Large intestine (tissue), 3 donors: ENCODE measurements around the gene EBPL. TPM values are rescaled to one million over a fixed set of nuclear protein-coding genes. Genes with fewer than 3 reads are reported as not detected.

ENCODE experiments used
- DNase-seq, 2 donors: peaks; one replicate each; pipeline versions ENCODE4 v3.0.0 to v3.0.0-alpha.2; 2013
- H3K27ac ChIP-seq: one replicate; pipeline ENCODE4 v1.5.1; 2013; ENCODE audit warnings: low read length
- H3K27me3 ChIP-seq: 2 replicates; pipeline ENCODE4 v1.6.1; 2013; ENCODE audit warnings: low read length; ENCODE audit not compliant: control insufficient read depth, insufficient read depth
- H3K36me3 ChIP-seq: 2 replicates; pipeline ENCODE4 v1.6.1; 2013; ENCODE audit warnings: low read length; ENCODE audit not compliant: control insufficient read depth, insufficient read depth
- H3K4me1 ChIP-seq: one replicate; pipeline ENCODE4 v1.6.1; 2013; ENCODE audit warnings: low read length; ENCODE audit not compliant: control insufficient read depth, insufficient read depth
- H3K4me3 ChIP-seq: one replicate; pipeline ENCODE4 v1.5.1; 2013; ENCODE audit warnings: low read length
- H3K9me3 ChIP-seq: one replicate; pipeline ENCODE4 v1.6.1; 2013; ENCODE audit warnings: mild to moderate bottlenecking, low read depth, low read length, moderate library complexity; ENCODE audit not compliant: control insufficient read depth
- WGBS: methylation state at CpG from one replicate; pipeline ENCODE4 v1.1.5; 2013; ENCODE audit warnings: low lambda C conversion rate; ENCODE audit not compliant: insufficient coverage; 5-methylcytosine and 5-hydroxymethylcytosine counted together
- polyA plus RNA-seq: library from polyadenylated mRNA; unstranded; fragments of 120-200 nt; gene quantifications from one replicate; pipeline ENCODE4 v1.2.1, GENCODE V29; 2013

EBPL gene
- polyA plus RNA-seq, 1 donor: 43.1 TPM

DNA sequence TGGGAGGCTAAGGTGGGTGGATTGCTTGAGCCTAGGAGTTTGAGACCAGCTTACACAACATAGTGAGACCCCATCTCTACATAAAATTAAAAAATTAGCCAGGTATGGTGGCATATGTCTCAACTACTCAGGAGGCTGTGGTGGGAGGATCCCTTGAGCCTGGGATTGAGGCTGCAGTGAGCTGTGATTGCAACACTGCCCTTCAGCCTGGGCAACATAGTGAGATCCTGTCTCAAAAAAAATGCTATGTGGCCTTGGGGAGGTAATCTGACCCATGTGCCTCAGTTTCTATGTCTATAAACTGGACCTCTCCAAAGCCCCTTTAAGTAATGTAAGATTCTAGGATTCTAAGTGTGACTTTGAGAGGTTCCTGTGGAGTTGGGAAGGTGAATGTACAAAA is 37.8 kb downstream of the EBPL start:
- H3K4me3 ChIP-seq: no peak overlapping the region

DNA sequence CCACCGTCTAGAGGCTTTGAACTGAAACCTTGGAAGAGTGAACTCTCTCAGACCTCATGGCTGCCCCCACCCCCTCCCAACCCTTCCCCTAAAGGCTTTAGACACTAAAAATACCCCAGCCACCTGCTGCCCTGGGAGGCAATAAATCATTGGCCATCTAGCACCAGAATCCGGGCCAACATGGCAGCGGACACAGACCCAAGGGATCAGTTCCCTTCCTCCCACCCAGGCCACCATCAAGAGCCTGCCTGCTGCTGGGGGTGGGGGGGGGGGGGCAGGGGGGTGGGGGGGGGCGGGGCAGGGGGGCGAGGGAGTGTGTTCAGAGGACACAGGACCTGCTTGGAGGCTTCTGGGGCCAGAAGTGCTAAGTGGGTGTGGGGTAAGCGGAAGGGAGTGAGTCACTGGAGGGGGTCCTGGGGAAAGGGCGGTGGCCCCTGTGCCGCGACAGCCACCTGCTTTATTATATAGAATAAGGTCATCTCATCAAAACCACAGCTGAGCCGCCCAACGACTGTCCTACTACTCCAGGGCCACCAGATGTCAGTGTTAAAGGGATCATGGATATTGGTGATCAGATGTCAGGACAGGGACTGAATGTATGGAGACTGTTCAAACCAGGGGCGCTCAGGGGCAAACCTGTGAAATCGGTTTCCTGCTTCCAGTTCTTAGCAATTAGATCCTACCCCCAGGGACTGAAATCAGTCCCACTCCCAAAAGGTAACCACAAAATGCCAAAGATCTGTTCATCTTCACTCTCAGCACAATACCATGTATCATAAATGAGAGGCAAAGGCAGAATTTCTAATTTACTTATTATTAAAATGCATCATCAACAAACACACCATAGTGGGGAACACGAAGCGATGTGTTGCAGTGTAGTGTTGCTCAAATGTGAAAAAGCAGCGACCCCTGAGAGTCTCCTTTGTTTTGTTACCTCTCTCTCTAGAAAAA is 38.7 kb downstream of the EBPL start:
- Histone ChIP-seq H3K4me3 (no peak overlapping the region), H3K27ac (no peak overlapping the region), H3K4me1 (no peaks in the 10 kb centered on the region), H3K36me3 (no peaks in the 10 kb centered on the region), H3K9me3 (no peaks in the 10 kb centered on the region), H3K27me3 (no peaks in the 10 kb centered on the region)
- WGBS: 100% methylated on average over 1 of the region's 16 CpGs
- peak in 1 of 2 donors; percentile 43 for DNase-seq

More for the DNA sequence above, 37.8 kb downstream of the EBPL start:
- Histone ChIP-seq H3K27ac (no peak overlapping the region), H3K9me3 (no peaks in the 10 kb centered on the region), H3K4me1 (no peaks in the 10 kb centered on the region), H3K36me3 (no peaks in the 10 kb centered on the region), H3K27me3 (no peaks in the 10 kb centered on the region)
- DNase-seq: no peak

GRCh38 chr13:49651570-49652354 is 39.5 kb downstream of the EBPL start:
- H3K4me1 ChIP-seq: no peaks in the 10 kb centered on the region
- WGBS: no CpG with 5 or more reads among the region's 17 CpGs
- H3K9me3 ChIP-seq: no peaks in the 10 kb centered on the region
- H3K27ac ChIP-seq: no peak overlapping the region
- DNase-seq: no peak
- no peak overlapping the region for H3K4me3 ChIP-seq
- H3K36me3 ChIP-seq: no peaks in the 10 kb centered on the region
- H3K27me3 ChIP-seq: no peaks in the 10 kb centered on the region

GRCh38 chr13:49649963-49650312 is 41.3 kb downstream of the EBPL start:
- DNase-seq: no peak
- Histone ChIP-seq H3K4me3 (no peak overlapping the region), H3K27ac (no peak overlapping the region), H3K27me3 (no peaks in the 10 kb centered on the region), H3K4me1 (no peaks in the 10 kb centered on the region), H3K36me3 (no peaks in the 10 kb centered on the region), H3K9me3 (no peaks in the 10 kb centered on the region)
- WGBS: no CpG with 5 or more reads among the region's 2 CpGs

GRCh38 chr13:49649244-49649962 is 41.9 kb downstream of the EBPL start:
- Histone ChIP-seq H3K4me1 (no peaks in the 10 kb centered on the region), H3K27me3 (no peaks in the 10 kb centered on the region), H3K4me3 (no peak overlapping the region), H3K27ac (no peak overlapping the region), H3K36me3 (no peaks in the 10 kb centered on the region), H3K9me3 (no peaks in the 10 kb centered on the region)
- 82% methylated on average over 2 of the region's 5 CpGs for WGBS
- DNase-seq: no peak

DNA sequence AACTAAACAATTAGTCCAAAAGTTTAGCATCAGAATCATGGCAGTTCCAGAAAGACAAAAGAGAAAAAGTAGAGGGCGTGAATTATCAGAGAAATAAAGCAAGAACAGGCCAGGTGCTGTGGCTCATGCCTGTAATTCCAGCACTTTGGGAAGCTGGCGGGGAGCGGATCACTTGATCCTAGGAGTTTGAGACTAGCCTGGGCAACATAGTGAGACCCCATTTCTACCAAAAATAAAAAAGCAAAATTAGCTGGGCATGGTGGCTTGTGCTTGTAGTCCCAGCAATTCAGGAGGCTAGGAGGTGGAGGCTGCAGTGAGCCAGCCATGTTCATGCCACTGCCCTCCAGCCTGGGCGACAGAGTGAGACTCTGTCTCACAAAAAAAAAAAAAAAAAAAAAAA is 44.6 kb downstream of the EBPL start:
- no peak for DNase-seq
- no peaks in the 10 kb centered on the region for H3K36me3 ChIP-seq

GRCh38 chr13:49645451-49645850 is 45.8 kb downstream of the EBPL start:
- Histone ChIP-seq H3K4me1 (no peaks in the 10 kb centered on the region), H3K36me3 (no peaks in the 10 kb centered on the region), H3K27ac (no peak overlapping the region), H3K27me3 (no peaks in the 10 kb centered on the region), H3K9me3 (no peaks in the 10 kb centered on the region), H3K4me3 (no peak overlapping the region)
- no peak for DNase-seq
- 97% methylated on average over 5 of the region's 13 CpGs for WGBS

More for the DNA sequence above, 44.6 kb downstream of the EBPL start:
- H3K27ac ChIP-seq: no peak overlapping the region
- no peak overlapping the region for H3K4me3 ChIP-seq
- no peaks in the 10 kb centered on the region for H3K4me1 ChIP-seq
- H3K27me3 ChIP-seq: no peaks in the 10 kb centered on the region
- no peaks in the 10 kb centered on the region for H3K9me3 ChIP-seq
- no CpG with 5 or more reads among the region's 4 CpGs for WGBS

GRCh38 chr13:49643035-49643646 is 48.1 kb downstream of the EBPL start:
- H3K4me3 ChIP-seq: no peak overlapping the region
- no peak for DNase-seq
- no peaks in the 10 kb centered on the region for H3K4me1 ChIP-seq
- H3K27me3 ChIP-seq: no peaks in the 10 kb centered on the region
- no peak overlapping the region for H3K27ac ChIP-seq
- H3K36me3 ChIP-seq: no peaks in the 10 kb centered on the region
- H3K9me3 ChIP-seq: no peaks in the 10 kb centered on the region
- 100% methylated on average over 1 of the region's 12 CpGs for WGBS

DNA sequence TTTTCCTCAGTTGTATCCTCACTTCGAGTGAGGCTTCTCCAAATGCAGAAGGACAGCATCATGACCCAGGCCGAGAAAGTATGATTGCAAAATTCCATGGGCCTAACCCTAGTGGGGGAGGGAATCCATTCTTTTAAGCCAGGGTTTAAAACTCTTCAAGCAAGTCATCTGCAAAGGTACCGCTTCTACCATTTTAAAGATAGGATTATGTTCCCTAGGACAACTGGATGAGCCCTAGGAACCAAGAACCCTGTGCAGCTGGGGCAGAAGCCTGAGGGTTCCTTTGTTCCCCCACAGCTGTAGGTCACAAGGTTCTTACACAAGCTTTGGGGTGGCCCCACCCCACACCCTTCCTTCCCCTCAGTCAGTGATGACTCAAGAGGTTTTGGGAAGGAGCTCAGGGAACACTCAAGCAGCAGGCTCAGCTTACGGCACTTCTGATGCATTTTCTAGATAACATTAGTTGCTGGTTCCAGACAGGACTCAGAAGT is 49.4 kb downstream of the EBPL start:
- Histone ChIP-seq H3K4me3 (no peak overlapping the region), H3K36me3 (no peaks in the 10 kb centered on the region), H3K27me3 (no peaks in the 10 kb centered on the region), H3K9me3 (no peaks in the 10 kb centered on the region), H3K27ac (no peak overlapping the region), H3K4me1 (no peaks in the 10 kb centered on the region)
- no peak for DNase-seq
- WGBS: no CpG with 5 or more reads among the region's 4 CpGs

- H3K27ac ChIP-seq: no peak overlapping the region
- no peak overlapping the region for H3K4me3 ChIP-seq
- WGBS: 100% methylated on average over 1 of the region's 2 CpGs
- no peaks in the 10 kb centered on the region for H3K9me3 ChIP-seq
- H3K4me1 ChIP-seq: no peaks in the 10 kb centered on the region
- no peaks in the 10 kb centered on the region for H3K36me3 ChIP-seq
- no peaks in the 10 kb centered on the region for H3K27me3 ChIP-seq
- no peak for DNase-seq
Measured at GRCh38 chr13:49638744-49639072, 52.6 kb downstream of the EBPL start.
